ENCODE data around the gene ATG9B.

Gene ATG9B

GRCh38 chr7:151035026-151035717, 10.9 kb upstream of the ATG9B start:
- Histone ChIP-seq H2BK5ac (ENCODE audit: low read depth, low read length, poor library complexity) (no peak overlapping the region), H2AK5ac (ENCODE audit: low read length) (no peak overlapping the region), H3K9me3 (ENCODE audit: insufficient read depth, low read depth, low read length) (peaks cover 1% of the 10 kb centered on the region), H3K4me3 (ENCODE audit: low read depth, low read length) (no peak overlapping the region), H3K27me3 (ENCODE audit: insufficient read depth, low read length) (no peaks in the 10 kb centered on the region), H3K27ac (ENCODE audit: low read depth, low read length) (no peak overlapping the region), H3K9ac (ENCODE audit: low read length) (no peak overlapping the region), H2BK120ac (ENCODE audit: insufficient read depth, low read length, poor library complexity) (no peak overlapping the region), H3K18ac (ENCODE audit: low read length) (no peak overlapping the region), H3K79me1 (ENCODE audit: low read length) (peaks cover 11% of the 10 kb centered on the region), H4K12ac (ENCODE audit: low read depth, low read length) (no peak overlapping the region), H4K91ac (ENCODE audit: low read depth, low read length) (no peak overlapping the region), H3K4me1 (ENCODE audit: control insufficient read depth in 1 of 2, insufficient read depth in 2 of 2, low read length in 2 of 2) (peaks cover 17 to 19% of the 10 kb centered on the region in 2 experiments), H3K36me3 (ENCODE audit: control insufficient read depth in 1 of 2, insufficient read depth in 2 of 2, low read length in 2 of 2) (peaks cover 38 to 45% of the 10 kb centered on the region in 2 experiments), H2BK12ac (ENCODE audit: low read length) (no peak overlapping the region), H2AFZ (ENCODE audit: insufficient read depth, low read length, poor library complexity) (no peak overlapping the region), H3K14ac (ENCODE audit: low read length) (no peak overlapping the region), H3K4me2 (ENCODE audit: low read length) (no peak overlapping the region), H3K23ac (ENCODE audit: low read length) (no peak overlapping the region), H3K4ac (ENCODE audit: low read depth, low read length) (no peak overlapping the region), H3K79me2 (ENCODE audit: control insufficient read depth, insufficient read depth, low read length, poor library complexity) (no peaks in the 10 kb centered on the region), H4K8ac (ENCODE audit: low read depth, low read length) (no peak overlapping the region)
- no peak for DNase-seq
- no CpG with 5 or more reads among the region's 21 CpGs for WGBS (ENCODE audit: extremely low coverage, insufficient coverage, insufficient read length)

- no peak overlapping the region for H2AK5ac ChIP-seq (ENCODE audit: low read length)
- peaks cover 1% of the 10 kb centered on the region for H3K9me3 ChIP-seq (ENCODE audit: insufficient read depth, low read depth, low read length)
- H3K9ac ChIP-seq (ENCODE audit: low read length) = no peak overlapping the region
- H4K8ac ChIP-seq (ENCODE audit: low read depth, low read length) = no peak overlapping the region
- H4K12ac ChIP-seq (ENCODE audit: low read depth, low read length) = no peak overlapping the region
- H3K4me2 ChIP-seq (ENCODE audit: low read length) = no peak overlapping the region
- no peaks in the 10 kb centered on the region for H3K79me2 ChIP-seq (ENCODE audit: control insufficient read depth, insufficient read depth, low read length, poor library complexity)
- no peaks in the 10 kb centered on the region for H3K27me3 ChIP-seq (ENCODE audit: insufficient read depth, low read length)
- peaks cover 10 to 13% of the 10 kb centered on the region in 2 experiments for H3K4me1 ChIP-seq (ENCODE audit: control insufficient read depth in 1 of 2, insufficient read depth in 2 of 2, low read length in 2 of 2)
- H4K91ac ChIP-seq (ENCODE audit: low read depth, low read length) = no peak overlapping the region
- no peak overlapping the region for H2BK12ac ChIP-seq (ENCODE audit: low read length)
- WGBS (ENCODE audit: extremely low coverage, insufficient coverage, insufficient read length) = no CpG with 5 or more reads among the region's 21 CpGs
- H3K27ac ChIP-seq (ENCODE audit: low read depth, low read length) = no peak overlapping the region
- DNase-seq = no peak
- H2BK5ac ChIP-seq (ENCODE audit: low read depth, low read length, poor library complexity) = no peak overlapping the region
- H3K79me1 ChIP-seq (ENCODE audit: low read length) = peaks cover 7% of the 10 kb centered on the region
- H3K36me3 ChIP-seq (ENCODE audit: control insufficient read depth in 1 of 2, insufficient read depth in 2 of 2, low read length in 2 of 2) = peaks cover 38 to 45% of the 10 kb centered on the region in 2 experiments
- no peak overlapping the region for H3K4ac ChIP-seq (ENCODE audit: low read depth, low read length)
- H2BK120ac ChIP-seq (ENCODE audit: insufficient read depth, low read length, poor library complexity) = no peak overlapping the region
- H3K14ac ChIP-seq (ENCODE audit: low read length) = no peak overlapping the region
- H3K4me3 ChIP-seq (ENCODE audit: low read depth, low read length) = no peak overlapping the region
- H2AFZ ChIP-seq (ENCODE audit: insufficient read depth, low read length, poor library complexity) = no peak overlapping the region
- H3K18ac ChIP-seq (ENCODE audit: low read length) = no peak overlapping the region
- no peak overlapping the region for H3K23ac ChIP-seq (ENCODE audit: low read length)
Measured at GRCh38 chr7:151034312-151035025, 10.2 kb upstream of the ATG9B start.

DNA sequence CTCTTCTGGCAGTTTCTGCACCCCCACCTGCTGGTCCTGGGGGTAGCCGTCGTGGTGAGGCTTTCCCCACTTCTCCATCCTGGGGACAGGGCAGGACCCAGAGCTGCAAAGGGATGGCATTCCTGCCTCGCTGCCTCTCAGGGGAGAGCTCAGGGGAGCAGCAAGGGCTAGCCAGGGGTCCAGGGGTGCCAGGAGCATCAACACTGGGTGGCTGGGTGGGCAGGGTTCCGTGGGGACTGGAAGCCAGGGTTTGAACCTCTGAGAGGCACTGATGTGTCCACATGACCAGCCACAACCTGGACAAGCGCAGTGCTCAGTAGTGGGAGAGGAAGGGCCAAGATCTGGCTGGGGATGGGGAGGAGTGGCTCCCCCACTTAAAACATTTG, 9.6 kb upstream of the ATG9B start:
- H4K8ac ChIP-seq (ENCODE audit: low read depth, low read length) = no peak overlapping the region
- H3K14ac ChIP-seq (ENCODE audit: low read length) = no peak overlapping the region
- no CpG with 5 or more reads among the region's 5 CpGs for WGBS (ENCODE audit: extremely low coverage, insufficient coverage, insufficient read length)
- H3K9ac ChIP-seq (ENCODE audit: low read length) = no peak overlapping the region
- DNase-seq = no peak
- H3K4ac ChIP-seq (ENCODE audit: low read depth, low read length) = no peak overlapping the region
- no peaks in the 10 kb centered on the region for H3K27me3 ChIP-seq (ENCODE audit: insufficient read depth, low read length)
- no peak overlapping the region for H2BK5ac ChIP-seq (ENCODE audit: low read depth, low read length, poor library complexity)
- H3K4me2 ChIP-seq (ENCODE audit: low read length) = no peak overlapping the region
- no peak overlapping the region for H2AK5ac ChIP-seq (ENCODE audit: low read length)
- no peak overlapping the region for H3K27ac ChIP-seq (ENCODE audit: low read depth, low read length)
- peaks cover 5 to 8% of the 10 kb centered on the region in 2 experiments for H3K4me1 ChIP-seq (ENCODE audit: control insufficient read depth in 1 of 2, insufficient read depth in 2 of 2, low read length in 2 of 2)
- peaks cover 5% of the 10 kb centered on the region for H3K79me1 ChIP-seq (ENCODE audit: low read length)
- no peak overlapping the region for H3K23ac ChIP-seq (ENCODE audit: low read length)
- peaks cover 38 to 45% of the 10 kb centered on the region in 2 experiments for H3K36me3 ChIP-seq (ENCODE audit: control insufficient read depth in 1 of 2, insufficient read depth in 2 of 2, low read length in 2 of 2)
- no peak overlapping the region for H4K91ac ChIP-seq (ENCODE audit: low read depth, low read length)
- peaks cover 1% of the 10 kb centered on the region for H3K9me3 ChIP-seq (ENCODE audit: insufficient read depth, low read depth, low read length)
- no peaks in the 10 kb centered on the region for H3K79me2 ChIP-seq (ENCODE audit: control insufficient read depth, insufficient read depth, low read length, poor library complexity)
- no peak overlapping the region for H4K12ac ChIP-seq (ENCODE audit: low read depth, low read length)
- H2BK120ac ChIP-seq (ENCODE audit: insufficient read depth, low read length, poor library complexity) = no peak overlapping the region
- no peak overlapping the region for H2AFZ ChIP-seq (ENCODE audit: insufficient read depth, low read length, poor library complexity)
- H3K18ac ChIP-seq (ENCODE audit: low read length) = no peak overlapping the region
- H3K4me3 ChIP-seq (ENCODE audit: low read depth, low read length) = no peak overlapping the region
- H2BK12ac ChIP-seq (ENCODE audit: low read length) = no peak overlapping the region

GRCh38 chr7:151032936-151033863, 8.9 kb upstream of the ATG9B start:
- Histone ChIP-seq H4K12ac (ENCODE audit: low read depth, low read length) (no peak overlapping the region), H3K79me1 (ENCODE audit: low read length) (peaks cover 7% of the 10 kb centered on the region)
- no peak for DNase-seq

More at GRCh38 chr7:151032936-151033863, 8.9 kb upstream of the ATG9B start:
- peaks cover 0 to 3% of the 10 kb centered on the region in 2 experiments for H3K4me1 ChIP-seq (ENCODE audit: control insufficient read depth in 1 of 2, insufficient read depth in 2 of 2, low read length in 2 of 2)
- peaks cover 2% of the 10 kb centered on the region for H3K79me2 ChIP-seq (ENCODE audit: control insufficient read depth, insufficient read depth, low read length, poor library complexity)
- H3K23ac ChIP-seq (ENCODE audit: low read length) = no peak overlapping the region
- no peak overlapping the region for H2AK5ac ChIP-seq (ENCODE audit: low read length)
- no peak overlapping the region for H3K27ac ChIP-seq (ENCODE audit: low read depth, low read length)
- no peak overlapping the region for H3K9ac ChIP-seq (ENCODE audit: low read length)
- no peak overlapping the region for H3K4ac ChIP-seq (ENCODE audit: low read depth, low read length)
- H3K36me3 ChIP-seq (ENCODE audit: control insufficient read depth in 1 of 2, insufficient read depth in 2 of 2, low read length in 2 of 2) = peaks cover 38 to 45% of the 10 kb centered on the region in 2 experiments
- H3K4me2 ChIP-seq (ENCODE audit: low read length) = no peak overlapping the region
- no peak overlapping the region for H2AFZ ChIP-seq (ENCODE audit: insufficient read depth, low read length, poor library complexity)
- no peak overlapping the region for H3K4me3 ChIP-seq (ENCODE audit: low read depth, low read length)
- no peaks in the 10 kb centered on the region for H3K27me3 ChIP-seq (ENCODE audit: insufficient read depth, low read length)
- no peak overlapping the region for H2BK120ac ChIP-seq (ENCODE audit: insufficient read depth, low read length, poor library complexity)
- no peak overlapping the region for H3K14ac ChIP-seq (ENCODE audit: low read length)
- peaks cover 1% of the 10 kb centered on the region for H3K9me3 ChIP-seq (ENCODE audit: insufficient read depth, low read depth, low read length)
- H4K91ac ChIP-seq (ENCODE audit: low read depth, low read length) = no peak overlapping the region
- no CpG with 5 or more reads among the region's 17 CpGs for WGBS (ENCODE audit: extremely low coverage, insufficient coverage, insufficient read length)
- H2BK12ac ChIP-seq (ENCODE audit: low read length) = no peak overlapping the region
- no peak overlapping the region for H3K18ac ChIP-seq (ENCODE audit: low read length)
- H4K8ac ChIP-seq (ENCODE audit: low read depth, low read length) = no peak overlapping the region
- H2BK5ac ChIP-seq (ENCODE audit: low read depth, low read length, poor library complexity) = no peak overlapping the region
